Raji (cell line): Measurements from ENCODE around the gene TUSC2.

Experiments
- POLR2A ChIP-seq: IDR thresholded peaks from 2 replicates; pipeline ENCODE4 v1.6.1; 2011; ENCODE audit warnings: low read depth, low read length, control low read depth; ENCODE audit not compliant: insufficient read depth

TUSC2 gene

GRCh38 chr3:50333744-50334328 lies 5.8 kb upstream of the TUSC2 start:
- TF ChIP-seq POLR2A: no peak

- no peak for TF ChIP-seq POLR2A
Observed at GRCh38 chr3:50331364-50331907, 3.4 kb upstream of the TUSC2 start.

GRCh38 chr3:50330330-50330729 lies 2.3 kb upstream of the TUSC2 start:
- no peak for TF ChIP-seq POLR2A

- TF ChIP-seq POLR2A: no peak
Observed at GRCh38 chr3:50327129-50327528, 894 bp downstream of the TUSC2 start.

DNA sequence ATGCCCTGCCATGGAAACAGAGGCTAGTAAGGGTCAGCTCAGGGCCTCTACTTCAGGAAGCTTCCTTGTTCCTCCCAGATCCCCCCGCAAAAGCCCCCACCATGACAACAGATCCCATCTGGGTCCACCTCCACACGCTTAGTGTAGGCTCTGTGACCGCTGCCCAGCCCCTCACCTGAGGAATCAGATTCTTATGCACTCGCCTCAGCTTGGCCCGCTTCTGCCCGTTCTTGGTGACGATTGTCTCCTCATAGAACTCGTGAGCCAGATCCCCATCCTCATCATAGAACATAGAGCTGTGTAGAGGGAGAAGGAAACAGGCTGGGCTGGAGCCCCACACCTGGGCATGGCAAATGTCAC lies 1.9 kb downstream of the TUSC2 start:
- no peak for TF ChIP-seq POLR2A

- TF ChIP-seq POLR2A: no peak
Observed at GRCh38 chr3:50325497-50326181, 2.4 kb downstream of the TUSC2 start.

DNA sequence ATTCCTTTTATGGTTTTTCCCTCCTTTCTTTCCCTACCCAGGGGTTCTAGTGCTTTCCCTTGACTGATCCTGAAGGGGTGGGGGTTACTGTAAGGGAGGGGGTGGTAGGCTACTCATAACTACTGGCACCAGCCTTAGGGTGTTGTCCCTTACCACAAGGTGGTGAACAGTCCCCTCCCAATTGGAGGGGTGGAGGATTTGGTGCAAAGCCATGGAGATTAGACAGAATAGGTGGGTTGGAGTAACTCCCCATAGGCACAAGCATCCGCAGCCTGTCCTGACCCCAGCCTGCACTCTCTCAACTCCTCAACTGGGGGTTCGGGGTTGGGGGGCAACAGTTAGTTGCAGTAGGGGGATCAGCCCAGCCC lies 2.9 kb downstream of the TUSC2 start:
- no peak for TF ChIP-seq POLR2A

DNA sequence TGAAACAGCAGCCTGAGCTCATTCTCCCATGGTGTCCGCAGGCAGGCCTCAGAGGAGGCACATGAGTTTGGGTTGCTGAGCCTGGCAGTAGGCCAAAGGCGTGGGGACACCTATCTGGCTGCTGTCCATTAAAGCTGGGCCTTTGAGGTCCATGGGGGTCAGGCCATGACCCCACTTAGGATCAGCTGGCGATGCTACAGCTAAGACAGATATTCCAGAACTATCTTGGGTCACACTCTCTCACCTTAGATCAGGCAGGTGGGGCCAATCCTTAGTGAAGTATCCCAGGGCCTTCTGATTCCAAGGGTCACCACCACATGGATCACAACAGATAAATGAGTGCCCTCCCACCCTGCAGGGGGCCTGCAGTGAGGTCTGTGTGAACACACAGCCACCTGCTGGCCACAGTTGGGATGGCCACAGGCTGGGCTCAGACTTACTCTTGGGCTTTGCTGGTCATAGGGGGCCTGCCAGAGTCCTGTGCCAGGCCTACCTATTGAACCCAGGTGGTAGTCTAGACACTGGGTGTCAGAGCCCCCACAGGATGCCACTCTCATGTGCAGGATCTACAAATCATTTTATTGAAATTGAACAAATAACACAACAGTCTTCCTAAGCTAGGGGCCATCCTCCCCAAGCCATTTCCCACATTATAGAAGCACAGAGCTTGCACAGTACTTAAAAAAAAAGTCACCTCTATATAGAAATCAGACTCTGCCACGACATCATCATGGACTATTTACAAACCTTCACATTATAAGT lies 3.5 kb downstream of the TUSC2 start:
- no peak for TF ChIP-seq POLR2A

- no peak for TF ChIP-seq POLR2A
Observed at GRCh38 chr3:50323614-50324199, 4.3 kb downstream of the TUSC2 start.

- TF ChIP-seq POLR2A: no peak
Observed at GRCh38 chr3:50323092-50323600, 4.9 kb downstream of the TUSC2 start.

DNA sequence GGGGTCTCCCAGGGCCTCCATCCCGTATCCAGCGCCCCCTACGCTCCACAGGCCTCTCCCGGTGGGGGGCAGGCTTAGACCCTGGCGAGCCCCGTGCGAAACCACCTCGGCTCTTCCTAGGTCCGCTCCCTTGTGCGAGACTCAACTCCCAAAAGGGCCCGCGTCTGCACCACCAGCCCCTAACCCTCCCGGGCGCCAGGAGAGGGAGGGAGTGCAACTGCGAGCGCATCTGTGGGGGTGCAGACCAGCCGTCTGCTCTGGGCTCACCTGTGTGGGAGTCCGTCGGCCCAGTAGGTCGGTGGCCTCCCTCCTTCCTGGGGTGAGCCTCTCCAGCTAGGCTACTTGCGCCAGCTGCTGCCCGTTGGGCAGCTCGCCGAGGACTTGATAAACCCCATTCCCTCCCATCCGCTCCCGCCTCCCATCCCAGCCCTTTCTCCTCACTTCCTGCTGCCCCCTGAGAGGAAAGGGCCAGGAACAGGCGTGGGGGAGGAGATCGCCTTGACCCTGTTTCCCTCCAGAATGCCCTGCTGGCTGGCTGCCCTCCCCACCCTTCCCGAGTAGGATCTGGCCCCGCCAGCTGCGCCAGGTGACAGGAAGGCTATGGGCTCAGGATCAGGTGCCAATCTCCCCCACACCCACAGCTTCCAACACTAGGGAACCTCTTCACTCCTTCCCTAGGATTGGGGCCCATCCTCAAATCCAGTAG lies 5.5 kb downstream of the TUSC2 start, which contains the start of gene HYAL2:
HYAL2 (minus strand) TSS at position 360 of the 706 bp plus-strand sequence. CDS start 2,256 bp downstream, outside the sequence.
- no peak for TF ChIP-seq POLR2A

GRCh38 chr3:50322115-50322385 lies 6.0 kb downstream of the TUSC2 start:
- TF ChIP-seq POLR2A: no peak

DNA sequence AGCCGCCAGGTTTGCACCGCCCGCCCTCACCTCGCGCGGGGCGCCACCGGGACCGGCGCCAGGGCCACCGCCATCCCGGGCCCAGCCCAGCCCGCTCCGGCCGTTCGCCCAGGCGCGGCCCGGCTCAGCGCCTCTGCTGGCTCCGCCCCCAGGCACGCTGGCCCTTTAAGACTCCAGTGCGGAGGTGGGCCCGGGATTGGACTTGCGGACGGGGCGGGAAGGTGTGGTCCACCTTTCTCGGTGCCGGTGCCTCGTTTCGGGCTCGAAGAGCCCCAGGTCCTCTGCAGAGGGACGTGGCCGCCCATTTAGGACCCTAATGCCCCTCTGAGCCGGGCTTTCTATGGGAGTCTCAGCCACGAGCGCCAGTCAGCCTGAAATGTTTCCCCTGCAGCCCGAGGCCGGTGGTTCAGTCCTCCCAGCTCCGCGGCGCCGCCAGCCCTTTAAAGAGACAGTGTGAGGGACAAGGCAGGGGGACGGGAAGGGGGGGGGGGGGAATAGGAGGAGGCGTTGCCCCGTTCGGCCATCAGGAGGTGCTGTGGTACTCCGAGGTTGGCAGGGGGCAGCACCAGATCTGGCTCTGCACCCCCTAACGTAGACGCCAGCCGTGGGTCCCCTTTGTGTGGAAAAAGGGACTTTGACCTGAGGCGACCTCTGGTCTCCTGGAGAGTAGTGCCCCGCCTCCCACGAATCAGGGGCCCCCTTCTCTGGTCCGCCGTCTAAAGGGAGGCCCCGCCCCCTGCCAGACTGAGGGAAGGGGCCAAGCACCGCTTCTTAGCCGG lies 6.5 kb downstream of the TUSC2 start:
- peak; percentile 68 for TF ChIP-seq POLR2A

GRCh38 chr3:50320853-50321335 lies 7.1 kb downstream of the TUSC2 start:
- no peak for TF ChIP-seq POLR2A
